ENCODE measurements around the gene ESR1.

ESR1 gene

DNA sequence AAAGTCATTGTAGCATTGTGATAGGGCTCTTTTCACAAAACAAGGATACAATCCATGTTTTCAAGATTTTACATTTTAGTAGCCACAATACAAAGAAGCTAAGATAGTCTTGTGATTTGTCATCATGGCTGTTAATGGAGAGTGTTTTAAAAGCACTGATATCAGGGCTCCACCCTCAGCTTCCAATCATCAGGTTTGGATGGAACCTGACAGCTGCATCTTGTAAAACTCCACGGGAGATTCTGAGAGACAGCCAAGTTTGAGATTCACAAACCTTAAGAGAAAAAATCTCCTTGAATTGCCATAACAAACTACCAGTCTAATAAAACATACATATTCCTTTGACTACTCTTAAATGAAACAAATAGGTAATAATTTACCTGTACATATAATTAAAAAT, 280.2 kb downstream of the ESR1 start:
- H3K9me2 ChIP-seq (replicated peaks; ENCODE audit: control insufficient read depth, low read length), result no peaks in the 10 kb centered on the region
- H3K27ac ChIP-seq (ENCODE audit: low read depth, low read length), result no peak overlapping the region
- TF ChIP-seq CTCF (IDR thresholded peaks at IDR 0.05; ENCODE audit: low read depth, low read length, poor library complexity, severe bottlenecking), result no peak
- no peaks in the 10 kb centered on the region for H3K9me3 ChIP-seq (ENCODE audit: control insufficient read depth, insufficient read depth, low read length)
- no peaks in the 10 kb centered on the region for H4K20me1 ChIP-seq (ENCODE audit: control insufficient read depth, insufficient read depth, low read depth, low read length)
- H3K4me1 ChIP-seq (ENCODE audit: control insufficient read depth, low read length), result no peaks in the 10 kb centered on the region
- H3K4me3 ChIP-seq (ENCODE audit: low read length), result no peak overlapping the region
- H3K79me2 ChIP-seq (ENCODE audit: control insufficient read depth, low read length), result no peaks in the 10 kb centered on the region
- no peak overlapping the region for H3K4me2 ChIP-seq (ENCODE audit: low read length)
- 0 out of 2 replicates have a peak, but pooled peaks cover 3% of the 10 kb centered on the region for H3K27me3 ChIP-seq (ENCODE audit: control insufficient read depth, low read length)
- no peaks in the 10 kb centered on the region for H3F3A ChIP-seq (ENCODE audit: control insufficient read depth, insufficient read depth)
- no peaks in the 10 kb centered on the region for H3K36me3 ChIP-seq (ENCODE audit: control insufficient read depth, low read length)

DNA sequence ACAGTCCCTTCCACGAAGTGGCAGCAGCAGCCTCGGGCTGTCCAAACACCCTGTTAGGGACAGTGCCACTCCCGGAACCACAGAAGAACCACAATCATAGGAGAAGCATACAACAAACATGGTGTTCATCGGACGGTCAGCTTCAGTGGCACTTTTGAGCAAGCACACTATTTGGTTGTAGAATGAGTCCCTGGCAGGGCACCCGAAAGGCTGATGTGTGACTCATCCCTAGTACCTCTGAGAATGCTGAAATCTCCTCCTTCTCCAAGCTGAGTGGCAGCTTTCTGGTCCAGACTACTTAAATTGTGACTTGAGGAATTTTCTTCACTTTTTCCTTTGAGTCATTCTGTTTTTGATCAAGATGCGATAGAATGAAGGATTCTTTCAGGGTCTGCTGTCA, 282.5 kb downstream of the ESR1 start:
- Histone ChIP-seq H3K4me1 (ENCODE audit: control insufficient read depth, low read length) (no peaks in the 10 kb centered on the region), H3K79me2 (ENCODE audit: control insufficient read depth, low read length) (no peaks in the 10 kb centered on the region), H3K9me2 (replicated peaks; ENCODE audit: control insufficient read depth, low read length) (no peaks in the 10 kb centered on the region), H3F3A (ENCODE audit: control insufficient read depth, insufficient read depth) (no peaks in the 10 kb centered on the region), H3K27me3 (ENCODE audit: control insufficient read depth, low read length) (0 out of 2 replicates have a peak, but pooled peaks cover 3% of the 10 kb centered on the region), H4K20me1 (ENCODE audit: control insufficient read depth, insufficient read depth, low read depth, low read length) (no peaks in the 10 kb centered on the region), H3K9me3 (ENCODE audit: control insufficient read depth, insufficient read depth, low read length) (no peaks in the 10 kb centered on the region), H3K4me2 (ENCODE audit: low read length) (no peak overlapping the region), H3K36me3 (ENCODE audit: control insufficient read depth, low read length) (no peaks in the 10 kb centered on the region), H3K4me3 (ENCODE audit: low read length) (no peak overlapping the region), H3K27ac (ENCODE audit: low read depth, low read length) (no peak overlapping the region)
- TF ChIP-seq EZH2phosphoT487 (IDR thresholded peaks at IDR 0.05; ENCODE audit: borderline replicate concordance, low read length) (no peak), CTCF (IDR thresholded peaks at IDR 0.05; ENCODE audit: low read depth, low read length, poor library complexity, severe bottlenecking) (no peak)

DNA sequence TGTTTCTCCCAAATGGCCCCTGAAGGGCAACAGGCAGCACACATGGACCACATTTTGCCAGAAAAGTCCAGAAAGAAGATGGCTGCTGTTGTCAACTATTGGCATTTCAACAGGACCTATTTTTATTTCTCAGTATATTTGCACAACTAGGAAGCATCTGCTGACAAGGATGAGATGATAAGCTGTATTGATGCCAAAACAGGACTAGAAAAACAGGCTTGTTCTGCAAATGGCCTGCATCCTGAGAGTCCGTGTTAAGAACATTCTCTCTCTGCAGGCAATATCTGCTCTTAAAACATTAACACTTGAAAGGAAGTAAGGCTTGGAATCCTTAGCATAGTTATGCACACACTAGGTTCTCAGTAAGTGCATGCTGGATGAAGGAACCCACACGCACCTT, 283.7 kb downstream of the ESR1 start:
- Histone ChIP-seq H3K27ac (ENCODE audit: low read depth, low read length) (no peak overlapping the region), H3K4me2 (ENCODE audit: low read length) (no peak overlapping the region)
- TF ChIP-seq EZH2phosphoT487 (IDR thresholded peaks at IDR 0.05; ENCODE audit: borderline replicate concordance, low read length), result no peak
- no peak for TF ChIP-seq CTCF (IDR thresholded peaks at IDR 0.05; ENCODE audit: low read depth, low read length, poor library complexity, severe bottlenecking)

More for the DNA sequence above, 283.7 kb downstream of the ESR1 start:
- H3K4me1 ChIP-seq (ENCODE audit: control insufficient read depth, low read length), result no peaks in the 10 kb centered on the region
- no peaks in the 10 kb centered on the region for H3K9me3 ChIP-seq (ENCODE audit: control insufficient read depth, insufficient read depth, low read length)
- no peaks in the 10 kb centered on the region for H3K79me2 ChIP-seq (ENCODE audit: control insufficient read depth, low read length)
- 0 out of 2 replicates have a peak, but pooled peaks cover 3% of the 10 kb centered on the region for H3K27me3 ChIP-seq (ENCODE audit: control insufficient read depth, low read length)
- H3K36me3 ChIP-seq (ENCODE audit: control insufficient read depth, low read length), result no peaks in the 10 kb centered on the region
- no peak overlapping the region for H3K4me3 ChIP-seq (ENCODE audit: low read length)
- H3K9me2 ChIP-seq (replicated peaks; ENCODE audit: control insufficient read depth, low read length), result no peaks in the 10 kb centered on the region
- no peaks in the 10 kb centered on the region for H4K20me1 ChIP-seq (ENCODE audit: control insufficient read depth, insufficient read depth, low read depth, low read length)
- H3F3A ChIP-seq (ENCODE audit: control insufficient read depth, insufficient read depth), result no peaks in the 10 kb centered on the region

Measured in DOHH2 (cell line).